Measurements from ENCODE around the gene C4orf51. TPM values are rescaled to one million over a fixed set of nuclear protein-coding genes. Genes with fewer than 3 reads are reported as not detected.

C4orf51 gene
- total and polyA plus RNA-seq, 2 of the 13 experiments (the other 11 are each of a cell fraction or from before 2014, with no cell fraction given): not detected

DNA sequence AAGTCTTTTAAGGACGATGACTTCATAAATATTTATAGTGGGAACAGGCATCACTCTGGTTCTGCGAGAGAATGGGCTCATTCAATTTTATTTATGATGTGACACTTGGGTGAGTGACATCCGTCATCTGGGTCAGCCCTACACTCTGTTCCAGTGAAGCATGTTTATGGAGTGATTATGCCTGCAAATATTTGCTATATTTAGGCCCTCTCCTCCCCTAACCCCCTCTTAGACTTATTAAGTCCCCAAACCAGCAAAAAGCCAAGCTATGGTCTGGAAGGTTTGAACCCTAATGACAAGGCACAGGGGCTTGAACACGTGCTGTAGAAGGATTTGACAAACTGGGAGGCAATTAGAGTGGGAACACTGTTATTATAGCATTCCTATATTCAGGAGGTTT, 55.9 kb downstream of the C4orf51 start (continued):
- TF ChIP-seq, protein P1, sequence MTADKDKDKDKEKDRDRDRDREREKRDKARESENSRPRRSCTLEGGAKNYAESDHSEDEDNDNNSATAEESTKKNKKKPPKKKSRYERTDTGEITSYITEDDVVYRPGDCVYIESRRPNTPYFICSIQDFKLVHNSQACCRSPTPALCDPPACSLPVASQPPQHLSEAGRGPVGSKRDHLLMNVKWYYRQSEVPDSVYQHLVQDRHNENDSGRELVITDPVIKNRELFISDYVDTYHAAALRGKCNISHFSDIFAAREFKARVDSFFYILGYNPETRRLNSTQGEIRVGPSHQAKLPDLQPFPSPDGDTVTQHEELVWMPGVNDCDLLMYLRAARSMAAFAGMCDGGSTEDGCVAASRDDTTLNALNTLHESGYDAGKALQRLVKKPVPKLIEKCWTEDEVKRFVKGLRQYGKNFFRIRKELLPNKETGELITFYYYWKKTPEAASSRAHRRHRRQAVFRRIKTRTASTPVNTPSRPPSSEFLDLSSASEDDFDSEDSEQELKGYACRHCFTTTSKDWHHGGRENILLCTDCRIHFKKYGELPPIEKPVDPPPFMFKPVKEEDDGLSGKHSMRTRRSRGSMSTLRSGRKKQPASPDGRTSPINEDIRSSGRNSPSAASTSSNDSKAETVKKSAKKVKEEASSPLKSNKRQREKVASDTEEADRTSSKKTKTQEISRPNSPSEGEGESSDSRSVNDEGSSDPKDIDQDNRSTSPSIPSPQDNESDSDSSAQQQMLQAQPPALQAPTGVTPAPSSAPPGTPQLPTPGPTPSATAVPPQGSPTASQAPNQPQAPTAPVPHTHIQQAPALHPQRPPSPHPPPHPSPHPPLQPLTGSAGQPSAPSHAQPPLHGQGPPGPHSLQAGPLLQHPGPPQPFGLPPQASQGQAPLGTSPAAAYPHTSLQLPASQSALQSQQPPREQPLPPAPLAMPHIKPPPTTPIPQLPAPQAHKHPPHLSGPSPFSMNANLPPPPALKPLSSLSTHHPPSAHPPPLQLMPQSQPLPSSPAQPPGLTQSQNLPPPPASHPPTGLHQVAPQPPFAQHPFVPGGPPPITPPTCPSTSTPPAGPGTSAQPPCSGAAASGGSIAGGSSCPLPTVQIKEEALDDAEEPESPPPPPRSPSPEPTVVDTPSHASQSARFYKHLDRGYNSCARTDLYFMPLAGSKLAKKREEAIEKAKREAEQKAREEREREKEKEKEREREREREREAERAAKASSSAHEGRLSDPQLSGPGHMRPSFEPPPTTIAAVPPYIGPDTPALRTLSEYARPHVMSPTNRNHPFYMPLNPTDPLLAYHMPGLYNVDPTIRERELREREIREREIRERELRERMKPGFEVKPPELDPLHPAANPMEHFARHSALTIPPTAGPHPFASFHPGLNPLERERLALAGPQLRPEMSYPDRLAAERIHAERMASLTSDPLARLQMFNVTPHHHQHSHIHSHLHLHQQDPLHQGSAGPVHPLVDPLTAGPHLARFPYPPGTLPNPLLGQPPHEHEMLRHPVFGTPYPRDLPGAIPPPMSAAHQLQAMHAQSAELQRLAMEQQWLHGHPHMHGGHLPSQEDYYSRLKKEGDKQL (CRISPR knock-in tag; IDR thresholded peaks at IDR 0.05; ENCODE audit: low read depth): no peak
- TF ChIP-seq PITX1 (CRISPR knock-in tag; IDR thresholded peaks at IDR 0.05) (no peak), ZNF780A (CRISPR knock-in tag; IDR thresholded peaks at IDR 0.05) (no peak), ZNF644 (CRISPR knock-in tag; IDR thresholded peaks at IDR 0.05; ENCODE audit: low read depth) (no peak)

GRCh38 chr4:145736241-145736831, 56.4 kb downstream of the C4orf51 start:
- H3K9me3 ChIP-seq (ENCODE audit: low read length): no peaks in the 10 kb centered on the region
- no peak overlapping the region for H2AFZ ChIP-seq (ENCODE audit: low read length)
- peaks cover 23% of the 10 kb centered on the region for H3K4me1 ChIP-seq (ENCODE audit: insufficient read depth, low read length)
- no peak for DNase-seq (ENCODE audit: low spot score)
- no peak overlapping the region for H3K4me3 ChIP-seq (replicated peaks in 1 of 3; ENCODE audit: insufficient read depth in 1 of 3, low read depth in 2 of 3, low read length in 3 of 3)
- in situ Hi-C loops (cut with HindIII; ENCODE audit: extremely low pct_ligation_motif_present, low pct_unique_long_range_greater_than_20kb) (loop anchor here (10.0 kb wide), 1 partner anchor 198 kb away; the partner anchor contains the start of gene ZNF827), intact Hi-C loops (cut with micrococcal nuclease; ENCODE audit: unreplicated experiment) (no loop called here)
- FAIRE-seq: no peak
- no peaks in the 10 kb centered on the region for H4K20me1 ChIP-seq (ENCODE audit: insufficient read depth, low read length)
- CTCF ChIA-PET (ENCODE audit: low intra/inter-chr PET ratio, low total read pairs): no interaction called here
- no TSS peak for BruUV-seq (replicated peaks)
- H3K27me3 ChIP-seq (ENCODE audit: control insufficient read depth in 1 of 2, insufficient read depth in 2 of 2, low read length in 2 of 2): peaks cover 0 to 30% of the 10 kb centered on the region in 2 experiments; a peak in 3 of 5 replicates
- no peak overlapping the region for H3K4me2 ChIP-seq (ENCODE audit: low read depth, low read length)
- WGBS (ENCODE audit: low lambda C conversion rate): 31% methylated on average over 7 of the region's 9 CpGs
- H3K36me3 ChIP-seq (replicated peaks in 1 of 2; ENCODE audit: control insufficient read depth in 1 of 2, insufficient read depth in 2 of 2, low read length in 2 of 2): no peaks in the 10 kb centered on the region
- H3K79me2 ChIP-seq (ENCODE audit: insufficient read depth, low read length): no peaks in the 10 kb centered on the region
- ATAC-seq: no peak
- POLR2A ChIA-PET: no interaction called here
- H3K27ac ChIP-seq (ENCODE audit: extremely low read length, insufficient read depth, low read length): no peak overlapping the region
- no peak overlapping the region for H3K9ac ChIP-seq (ENCODE audit: insufficient read depth, low read depth, low read length)
- no peak for TF ChIP-seq ZNF256 (CRISPR knock-in tag; conservative IDR thresholded peaks at IDR 0.05)
- no peak for TF ChIP-seq RCOR2 (CRISPR knock-in tag; IDR thresholded peaks at IDR 0.05)
- TF ChIP-seq RFX1 (IDR thresholded peaks at IDR 0.05): no peak
- TF ChIP-seq BRF2 (CRISPR knock-in tag; IDR thresholded peaks at IDR 0.05): no peak
- no peak for TF ChIP-seq ZNF576 (CRISPR knock-in tag; IDR thresholded peaks at IDR 0.05)
- no peak for TF ChIP-seq MAFF (IDR thresholded peaks at IDR 0.05; ENCODE audit: low read depth, low read length)
- no peak for TF ChIP-seq TAF15 (IDR thresholded peaks at IDR 0.05; ENCODE audit: low read depth, low read length, poor library complexity, severe bottlenecking)
- no peak for TF ChIP-seq ZNF430 (CRISPR knock-in tag; IDR thresholded peaks at IDR 0.05)
- TF ChIP-seq ZNF383 (CRISPR knock-in tag; IDR thresholded peaks at IDR 0.05; ENCODE audit: borderline replicate concordance): no peak
- TF ChIP-seq SMC3 (IDR thresholded peaks at IDR 0.05; ENCODE audit: low read length): no peak
- TF ChIP-seq DR1 (CRISPR knock-in tag; IDR thresholded peaks at IDR 0.05): no peak
- TF ChIP-seq FOXC1 (CRISPR knock-in tag; IDR thresholded peaks at IDR 0.05; ENCODE audit: borderline replicate concordance): no peak
- TF ChIP-seq POLR2AphosphoS5 (IDR thresholded peaks at IDR 0.05; ENCODE audit: low read depth, low read length): no peak

All from HepG2 (cell line).